Measurements from ENCODE around the gene PCDHGA8.
"Not testable (repeated sequence)": the region's sequence is repeated elsewhere in the genome, so short reads cannot be mapped to it uniquely, and the experiment has no call there.

Gene PCDHGA8

DNA sequence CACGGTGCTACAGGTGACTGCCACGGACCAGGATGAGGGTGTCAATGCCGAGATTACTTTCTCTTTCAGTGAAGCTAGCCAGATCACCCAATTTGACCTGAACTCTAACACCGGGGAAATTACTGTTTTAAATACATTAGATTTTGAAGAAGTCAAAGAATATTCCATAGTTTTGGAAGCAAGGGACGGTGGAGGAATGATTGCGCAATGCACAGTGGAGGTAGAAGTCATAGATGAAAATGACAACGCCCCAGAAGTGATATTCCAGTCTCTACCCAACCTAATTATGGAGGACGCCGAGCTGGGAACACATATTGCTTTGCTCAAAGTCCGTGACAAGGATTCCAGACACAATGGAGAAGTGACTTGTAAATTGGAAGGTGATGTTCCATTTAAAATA, 3.8 kb upstream of the PCDHGA8 start:
- no peak overlapping the region for H3K4me3 ChIP-seq (ENCODE audit: low read depth in 1 of 2, low read length in 2 of 2)
- H3K36me3 ChIP-seq (ENCODE audit: control insufficient read depth in 1 of 2, insufficient read depth in 2 of 2, low read length in 2 of 2), result no peaks in the 10 kb centered on the region
- H3K4me1 ChIP-seq (ENCODE audit: control insufficient read depth in 1 of 2, insufficient read depth in 2 of 2, low read length in 2 of 2), result no peaks in the 10 kb centered on the region
- no peak overlapping the region for H3K9ac ChIP-seq (ENCODE audit: low read depth in 1 of 2, low read length in 2 of 2)
- peaks cover 33 to 43% of the 10 kb centered on the region in 2 donors for H3K9me3 ChIP-seq (ENCODE audit: control insufficient read depth in 1 of 2, low read length in 2 of 2)
- H3K27me3 ChIP-seq (ENCODE audit: control insufficient read depth in 1 of 2, insufficient read depth in 2 of 2, low read length in 2 of 2), result peaks cover 0 to 5% of the 10 kb centered on the region in 2 donors
- no peak overlapping the region for H3K27ac ChIP-seq (ENCODE audit: low read depth, low read length)

DNA sequence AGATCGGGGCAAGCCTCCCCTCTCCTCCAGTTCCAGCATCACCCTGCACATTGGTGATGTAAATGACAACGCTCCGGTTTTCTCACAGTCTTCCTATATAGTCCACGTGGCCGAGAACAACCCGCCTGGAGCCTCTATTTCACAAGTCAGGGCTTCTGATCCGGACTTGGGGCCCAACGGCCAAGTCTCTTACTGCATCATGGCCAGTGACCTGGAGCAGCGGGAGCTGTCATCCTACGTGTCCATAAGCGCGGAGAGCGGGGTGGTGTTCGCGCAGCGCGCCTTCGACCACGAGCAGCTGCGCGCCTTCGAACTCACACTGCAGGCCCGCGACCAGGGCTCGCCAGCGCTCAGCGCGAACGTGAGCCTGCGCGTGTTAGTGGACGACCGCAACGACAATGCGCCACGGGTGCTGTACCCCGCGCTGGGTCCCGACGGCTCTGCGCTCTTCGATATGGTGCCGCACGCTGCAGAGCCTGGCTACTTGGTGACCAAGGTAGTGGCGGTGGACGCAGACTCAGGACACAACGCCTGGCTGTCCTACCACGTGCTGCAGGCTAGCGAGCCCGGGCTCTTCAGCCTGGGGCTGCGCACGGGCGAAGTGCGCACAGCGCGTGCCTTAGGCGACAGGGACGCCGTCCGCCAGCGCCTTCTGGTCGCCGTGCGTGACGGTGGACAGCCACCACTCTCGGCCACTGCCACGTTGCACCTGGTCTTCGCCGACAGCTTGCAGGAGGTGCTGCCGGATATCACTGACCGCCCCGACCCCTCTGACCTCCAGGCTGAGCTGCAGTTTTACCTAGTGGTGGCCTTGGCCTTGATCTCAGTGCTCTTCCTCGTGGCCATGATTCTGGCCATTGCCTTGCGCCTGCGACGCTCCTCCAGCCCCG, 3.0 kb upstream of the PCDHGA8 start:
- Histone ChIP-seq H3K9ac (ENCODE audit: low read depth in 1 of 2, low read length in 2 of 2) (no peak overlapping the region), H3K4me3 (ENCODE audit: low read depth in 1 of 2, low read length in 2 of 2) (no peak overlapping the region), H3K4me1 (ENCODE audit: control insufficient read depth in 1 of 2, insufficient read depth in 2 of 2, low read length in 2 of 2) (no peaks in the 10 kb centered on the region), H3K36me3 (ENCODE audit: control insufficient read depth in 1 of 2, insufficient read depth in 2 of 2, low read length in 2 of 2) (no peaks in the 10 kb centered on the region), H3K9me3 (ENCODE audit: control insufficient read depth in 1 of 2, low read length in 2 of 2) (peaks cover 39 to 47% of the 10 kb centered on the region in 2 donors), H3K27me3 (ENCODE audit: control insufficient read depth in 1 of 2, insufficient read depth in 2 of 2, low read length in 2 of 2) (peaks cover 0 to 5% of the 10 kb centered on the region in 2 donors), H3K27ac (ENCODE audit: low read depth, low read length) (no peak overlapping the region)

DNA sequence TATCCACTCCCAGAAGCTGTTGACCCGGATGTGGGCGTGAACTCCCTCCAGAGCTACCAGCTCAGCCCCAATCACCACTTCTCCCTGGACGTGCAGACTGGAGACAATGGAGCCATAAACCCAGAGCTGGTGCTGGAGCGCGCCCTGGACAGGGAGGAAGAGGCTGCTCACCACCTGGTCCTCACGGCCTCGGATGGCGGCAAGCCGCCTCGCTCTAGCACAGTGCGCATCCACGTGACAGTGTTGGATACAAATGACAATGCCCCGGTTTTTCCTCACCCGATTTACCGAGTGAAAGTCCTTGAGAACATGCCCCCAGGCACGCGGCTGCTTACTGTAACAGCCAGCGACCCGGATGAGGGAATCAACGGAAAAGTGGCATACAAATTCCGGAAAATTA, 834 bp downstream of the PCDHGA8 start:
- Histone ChIP-seq H3K27me3 (ENCODE audit: control insufficient read depth in 1 of 2, insufficient read depth in 2 of 2, low read length in 2 of 2) (no peaks in the 10 kb centered on the region), H3K27ac (ENCODE audit: low read depth, low read length) (no peak overlapping the region), H3K9me3 (ENCODE audit: control insufficient read depth in 1 of 2, low read length in 2 of 2) (peaks cover 34 to 36% of the 10 kb centered on the region in 2 donors), H3K36me3 (ENCODE audit: control insufficient read depth in 1 of 2, insufficient read depth in 2 of 2, low read length in 2 of 2) (no peaks in the 10 kb centered on the region), H3K4me3 (ENCODE audit: low read depth in 1 of 2, low read length in 2 of 2) (no peak overlapping the region), H3K9ac (ENCODE audit: low read depth in 1 of 2, low read length in 2 of 2) (no peak overlapping the region), H3K4me1 (ENCODE audit: control insufficient read depth in 1 of 2, insufficient read depth in 2 of 2, low read length in 2 of 2) (no peaks in the 10 kb centered on the region)

DNA sequence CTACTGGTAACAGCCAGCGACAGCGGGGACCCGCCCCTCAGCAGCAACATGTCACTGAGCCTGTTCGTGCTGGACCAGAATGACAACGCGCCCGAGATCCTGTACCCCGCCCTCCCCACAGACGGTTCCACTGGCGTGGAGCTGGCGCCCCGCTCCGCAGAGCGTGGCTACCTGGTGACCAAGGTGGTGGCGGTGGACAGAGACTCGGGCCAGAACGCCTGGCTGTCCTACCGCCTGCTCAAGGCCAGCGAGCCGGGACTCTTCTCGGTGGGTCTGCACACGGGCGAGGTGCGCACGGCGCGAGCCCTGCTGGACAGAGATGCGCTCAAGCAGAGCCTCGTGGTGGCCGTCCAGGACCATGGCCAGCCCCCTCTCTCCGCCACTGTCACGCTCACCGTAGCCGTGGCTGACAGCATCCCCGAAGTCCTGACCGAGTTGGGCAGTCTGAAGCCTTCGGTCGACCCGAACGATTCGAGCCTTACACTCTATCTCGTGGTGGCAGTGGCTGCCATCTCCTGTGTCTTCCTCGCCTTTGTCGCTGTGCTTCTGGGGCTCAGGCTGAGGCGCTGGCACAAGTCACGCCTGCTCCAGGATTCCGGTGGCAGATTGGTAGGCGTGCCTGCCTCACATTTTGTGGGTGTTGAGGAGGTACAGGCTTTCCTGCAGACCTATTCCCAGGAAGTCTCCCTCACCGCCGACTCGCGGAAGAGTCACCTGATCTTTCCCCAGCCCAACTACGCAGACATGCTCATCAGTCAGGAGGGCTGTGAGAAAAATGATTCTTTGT, 2.2 kb downstream of the PCDHGA8 start:
- not testable (repeated sequence) for H3K4me1 ChIP-seq (ENCODE audit: control insufficient read depth in 1 of 2, insufficient read depth in 2 of 2, low read length in 2 of 2); H3K27me3 ChIP-seq (ENCODE audit: control insufficient read depth in 1 of 2, insufficient read depth in 2 of 2, low read length in 2 of 2); H3K9ac ChIP-seq (ENCODE audit: low read depth in 1 of 2, low read length in 2 of 2); H3K36me3 ChIP-seq (ENCODE audit: control insufficient read depth in 1 of 2, insufficient read depth in 2 of 2, low read length in 2 of 2); H3K27ac ChIP-seq (ENCODE audit: low read depth, low read length)
- H3K9me3 ChIP-seq (ENCODE audit: control insufficient read depth in 1 of 2, low read length in 2 of 2), result peaks cover 32 to 34% of the 10 kb centered on the region in 2 donors
- peak overlapping the region in 1 of 2 donors; percentile 5 for H3K4me3 ChIP-seq (ENCODE audit: low read depth in 1 of 2, low read length in 2 of 2)

DNA sequence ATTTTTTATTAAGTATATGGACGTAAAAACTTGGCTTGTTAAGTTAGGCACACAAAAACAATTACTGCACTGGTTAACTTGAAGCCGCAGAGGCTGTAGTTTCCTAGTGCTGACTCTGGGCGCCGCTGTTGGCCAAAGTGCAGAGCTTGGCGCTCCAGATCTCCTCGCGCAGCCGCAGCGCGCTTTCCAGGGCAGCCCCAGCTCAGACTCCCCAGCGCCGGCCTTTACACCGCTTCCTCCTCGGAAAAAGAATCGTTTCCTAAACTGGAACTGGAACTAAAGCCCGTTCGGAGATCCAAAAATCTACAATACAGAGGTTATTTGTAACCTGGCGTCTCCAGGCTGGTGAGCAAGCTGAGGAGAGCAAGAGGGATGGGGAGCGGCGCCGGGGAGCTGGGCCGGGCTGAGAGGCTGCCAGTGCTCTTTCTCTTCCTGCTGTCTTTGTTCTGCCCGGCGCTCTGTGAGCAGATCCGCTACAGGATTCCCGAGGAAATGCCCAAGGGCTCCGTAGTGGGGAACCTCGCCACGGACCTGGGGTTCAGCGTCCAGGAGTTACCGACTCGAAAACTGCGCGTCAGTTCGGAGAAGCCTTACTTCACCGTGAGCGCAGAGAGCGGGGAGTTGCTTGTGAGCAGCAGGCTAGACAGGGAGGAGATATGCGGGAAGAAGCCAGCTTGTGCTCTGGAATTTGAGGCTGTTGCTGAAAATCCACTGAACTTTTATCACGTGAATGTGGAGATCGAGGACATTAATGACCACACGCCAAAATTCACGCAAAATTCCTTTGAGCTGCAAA, 5.5 kb downstream of the PCDHGA8 start, which contains the start of gene PCDHGB5:
Gene PCDHGB5, plus strand, starts transcription at position 192 of the 796 bp plus-strand sequence. Its CDS starts 181 bp downstream, at position 373.
- Histone ChIP-seq H3K4me3 (ENCODE audit: low read depth in 1 of 2, low read length in 2 of 2) (peak within 1 kb of the TSS in 1 of 2 donors; percentile 32), H3K9me3 (ENCODE audit: control insufficient read depth in 1 of 2, low read length in 2 of 2) (peaks cover 26 to 38% of the 10 kb centered on the region in 2 donors)
- H3K4me1 ChIP-seq (ENCODE audit: control insufficient read depth in 1 of 2, insufficient read depth in 2 of 2, low read length in 2 of 2); H3K36me3 ChIP-seq (ENCODE audit: control insufficient read depth in 1 of 2, insufficient read depth in 2 of 2, low read length in 2 of 2); H3K27ac ChIP-seq (ENCODE audit: low read depth, low read length); H3K9ac ChIP-seq (ENCODE audit: low read depth in 1 of 2, low read length in 2 of 2); H3K27me3 ChIP-seq (ENCODE audit: control insufficient read depth in 1 of 2, insufficient read depth in 2 of 2, low read length in 2 of 2): not testable (repeated sequence)

DNA sequence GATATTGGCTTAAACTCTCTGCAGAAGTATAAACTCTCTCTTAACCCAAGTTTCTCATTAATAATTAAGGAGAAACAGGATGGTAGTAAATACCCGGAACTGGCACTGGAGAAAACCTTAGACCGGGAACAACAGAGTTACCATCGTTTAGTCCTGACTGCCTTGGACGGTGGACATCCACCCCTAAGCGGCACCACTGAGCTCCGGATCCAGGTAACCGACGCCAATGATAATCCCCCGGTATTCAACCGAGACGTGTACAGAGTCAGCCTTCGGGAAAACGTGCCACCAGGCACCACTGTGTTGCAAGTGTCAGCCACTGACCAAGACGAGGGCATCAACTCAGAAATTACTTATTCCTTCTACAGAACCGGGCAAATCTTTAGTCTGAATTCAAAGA, 6.2 kb downstream of the PCDHGA8 start:
- Histone ChIP-seq H3K4me1 (ENCODE audit: control insufficient read depth in 1 of 2, insufficient read depth in 2 of 2, low read length in 2 of 2) (no peaks in the 10 kb centered on the region), H3K27ac (ENCODE audit: low read depth, low read length) (no peak overlapping the region), H3K9me3 (ENCODE audit: control insufficient read depth in 1 of 2, low read length in 2 of 2) (peaks cover 24 to 37% of the 10 kb centered on the region in 2 donors), H3K36me3 (ENCODE audit: control insufficient read depth in 1 of 2, insufficient read depth in 2 of 2, low read length in 2 of 2) (no peaks in the 10 kb centered on the region), H3K27me3 (ENCODE audit: control insufficient read depth in 1 of 2, insufficient read depth in 2 of 2, low read length in 2 of 2) (no peaks in the 10 kb centered on the region), H3K9ac (ENCODE audit: low read depth in 1 of 2, low read length in 2 of 2) (no peak overlapping the region), H3K4me3 (ENCODE audit: low read depth in 1 of 2, low read length in 2 of 2) (peak overlapping the region in 1 of 2 donors; percentile 32)

DNA sequence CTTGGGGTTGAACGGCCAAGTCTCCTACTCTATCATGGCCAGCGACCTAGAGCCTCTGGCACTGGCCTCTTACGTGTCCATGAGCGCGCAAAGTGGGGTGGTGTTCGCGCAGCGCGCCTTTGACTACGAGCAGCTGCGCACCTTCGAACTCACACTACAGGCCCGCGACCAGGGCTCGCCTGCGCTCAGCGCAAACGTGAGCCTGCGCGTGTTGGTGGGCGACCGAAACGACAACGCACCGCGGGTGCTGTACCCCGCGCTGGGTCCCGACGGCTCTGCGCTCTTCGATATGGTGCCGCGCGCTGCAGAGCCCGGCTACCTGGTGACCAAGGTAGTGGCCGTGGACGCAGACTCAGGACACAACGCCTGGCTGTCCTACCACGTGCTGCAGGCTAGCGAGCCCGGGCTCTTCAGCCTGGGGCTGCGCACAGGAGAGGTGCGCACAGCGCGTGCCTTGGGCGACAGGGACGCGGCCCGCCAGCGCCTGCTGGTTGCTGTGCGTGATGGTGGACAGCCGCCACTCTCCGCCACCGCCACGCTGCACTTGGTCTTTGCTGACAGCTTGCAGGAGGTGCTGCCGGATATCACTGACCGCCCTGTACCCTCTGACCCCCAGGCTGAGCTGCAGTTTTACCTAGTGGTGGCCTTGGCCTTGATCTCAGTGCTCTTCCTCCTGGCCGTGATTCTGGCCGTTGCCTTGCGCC, 7.3 kb downstream of the PCDHGA8 start:
- Histone ChIP-seq H3K9me3 (ENCODE audit: control insufficient read depth in 1 of 2, low read length in 2 of 2) (peaks cover 17 to 43% of the 10 kb centered on the region in 2 donors), H3K4me3 (ENCODE audit: low read depth in 1 of 2, low read length in 2 of 2) (no peak overlapping the region), H3K27me3 (ENCODE audit: control insufficient read depth in 1 of 2, insufficient read depth in 2 of 2, low read length in 2 of 2) (no peaks in the 10 kb centered on the region), H3K36me3 (ENCODE audit: control insufficient read depth in 1 of 2, insufficient read depth in 2 of 2, low read length in 2 of 2) (no peaks in the 10 kb centered on the region), H3K27ac (ENCODE audit: low read depth, low read length) (no peak overlapping the region), H3K9ac (ENCODE audit: low read depth in 1 of 2, low read length in 2 of 2) (no peak overlapping the region), H3K4me1 (ENCODE audit: control insufficient read depth in 1 of 2, insufficient read depth in 2 of 2, low read length in 2 of 2) (no peaks in the 10 kb centered on the region)

DNA sequence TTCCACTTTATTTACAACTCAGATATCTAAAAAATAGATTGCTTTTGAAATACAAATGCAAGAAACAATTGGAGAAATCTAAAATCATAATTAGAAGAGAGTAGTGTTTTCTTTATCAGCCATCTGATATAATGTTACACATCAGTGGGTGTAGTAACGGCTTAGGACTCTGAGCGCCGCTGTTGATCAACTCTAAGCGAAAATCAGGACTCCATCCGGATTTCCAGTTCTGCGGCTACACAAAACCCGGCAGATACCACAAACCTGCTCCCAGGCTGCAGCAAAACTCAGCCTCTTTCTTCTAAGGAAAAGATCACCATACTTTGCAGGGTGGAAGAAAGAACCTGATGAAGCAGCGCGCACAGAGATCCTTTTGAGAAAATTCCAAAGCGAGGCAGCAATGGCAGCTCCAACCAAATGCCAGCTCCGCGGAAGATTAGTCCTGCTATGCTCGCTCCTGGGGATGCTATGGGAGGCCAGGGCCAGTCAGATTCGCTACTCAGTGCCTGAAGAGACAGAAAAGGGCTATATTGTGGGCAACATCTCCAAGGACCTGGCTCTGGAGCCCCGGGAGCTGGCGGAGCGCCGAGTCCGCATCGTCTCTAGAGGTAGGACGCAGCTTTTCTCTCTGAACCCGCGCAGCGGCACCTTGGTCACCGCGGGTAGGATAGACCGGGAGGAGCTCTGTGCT, 10.3 kb downstream of the PCDHGA8 start, which contains the start of gene PCDHGA9:
Gene PCDHGA9, plus strand, starts transcription at position 226 of the 691 bp plus-strand sequence. Its CDS starts 175 bp downstream, at position 401.
- no peaks in the 10 kb centered on the region for H3K27me3 ChIP-seq (ENCODE audit: control insufficient read depth in 1 of 2, insufficient read depth in 2 of 2, low read length in 2 of 2)
- no peaks in the 10 kb centered on the region for H3K36me3 ChIP-seq (ENCODE audit: control insufficient read depth in 1 of 2, insufficient read depth in 2 of 2, low read length in 2 of 2)
- no peaks in the 10 kb centered on the region for H3K4me1 ChIP-seq (ENCODE audit: control insufficient read depth in 1 of 2, insufficient read depth in 2 of 2, low read length in 2 of 2)
- H3K9me3 ChIP-seq (ENCODE audit: control insufficient read depth in 1 of 2, low read length in 2 of 2), result peaks cover 19 to 45% of the 10 kb centered on the region in 2 donors
- H3K9ac ChIP-seq (ENCODE audit: low read depth in 1 of 2, low read length in 2 of 2), result no peak within 1 kb of the TSS
- H3K27ac ChIP-seq (ENCODE audit: low read depth, low read length), result no peak within 1 kb of the TSS
- peak within 1 kb of the TSS; percentile 16 to 29 for H3K4me3 ChIP-seq (ENCODE audit: low read depth in 1 of 2, low read length in 2 of 2)

DNA sequence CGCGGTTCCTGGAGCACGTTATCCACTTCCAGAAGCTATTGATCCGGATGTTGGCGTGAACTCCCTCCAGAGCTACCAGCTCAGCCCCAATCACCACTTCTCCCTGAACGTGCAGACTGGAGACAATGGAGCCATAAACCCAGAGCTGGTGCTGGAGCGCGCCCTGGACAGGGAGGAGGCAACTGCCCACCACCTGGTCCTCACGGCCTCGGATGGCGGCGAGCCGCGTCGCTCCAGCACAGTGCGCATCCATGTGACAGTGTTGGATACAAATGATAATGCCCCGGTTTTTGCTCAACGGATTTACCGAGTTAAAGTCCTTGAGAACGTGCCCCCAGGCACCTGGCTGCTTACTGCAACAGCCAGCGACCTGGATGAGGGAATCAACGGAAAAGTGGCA, 11.0 kb downstream of the PCDHGA8 start:
- H3K36me3 ChIP-seq (ENCODE audit: control insufficient read depth in 1 of 2, insufficient read depth in 2 of 2, low read length in 2 of 2), result no peaks in the 10 kb centered on the region
- no peak overlapping the region for H3K9ac ChIP-seq (ENCODE audit: low read depth in 1 of 2, low read length in 2 of 2)
- H3K27me3 ChIP-seq (ENCODE audit: control insufficient read depth in 1 of 2, insufficient read depth in 2 of 2, low read length in 2 of 2), result no peaks in the 10 kb centered on the region
- H3K4me3 ChIP-seq (ENCODE audit: low read depth in 1 of 2, low read length in 2 of 2), result peak overlapping the region in 1 of 2 donors; percentile 16
- peaks cover 19 to 45% of the 10 kb centered on the region in 2 donors for H3K9me3 ChIP-seq (ENCODE audit: control insufficient read depth in 1 of 2, low read length in 2 of 2)
- no peak overlapping the region for H3K27ac ChIP-seq (ENCODE audit: low read depth, low read length)
- H3K4me1 ChIP-seq (ENCODE audit: control insufficient read depth in 1 of 2, insufficient read depth in 2 of 2, low read length in 2 of 2), result no peaks in the 10 kb centered on the region
